GM21529 (cell line): ENCODE data around the gene EEF1AKMT3.
"Not testable (repeated sequence)": the region's sequence is repeated elsewhere in the genome, so short reads cannot be mapped to it uniquely, and the experiment has no call there.

ENCODE experiments used
- ATAC-seq: cut with Tn5 transposase; IDR thresholded peaks from one replicate; pipeline ENCODE4 v1.9.1; 2021; ENCODE audit not compliant: unreplicated experiment

Gene EEF1AKMT3

DNA sequence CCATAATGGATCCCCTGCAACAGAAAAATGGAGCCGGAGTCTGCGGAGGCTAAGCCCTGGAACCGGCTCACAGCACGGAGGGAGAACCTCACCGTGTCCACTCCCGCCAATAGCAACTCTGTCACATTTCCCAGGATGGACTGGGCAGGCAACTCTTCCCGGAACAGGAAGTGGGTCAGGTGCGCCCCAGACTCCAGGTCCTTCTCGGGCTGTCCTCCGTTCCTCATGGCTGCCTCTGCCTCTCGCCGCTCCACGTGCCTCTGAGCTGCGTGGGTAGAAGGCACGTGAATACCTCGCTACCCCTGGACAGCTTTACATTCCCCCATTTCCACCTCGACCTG lies 7.8 kb upstream of the EEF1AKMT3 start:
- no peak for ATAC-seq

DNA sequence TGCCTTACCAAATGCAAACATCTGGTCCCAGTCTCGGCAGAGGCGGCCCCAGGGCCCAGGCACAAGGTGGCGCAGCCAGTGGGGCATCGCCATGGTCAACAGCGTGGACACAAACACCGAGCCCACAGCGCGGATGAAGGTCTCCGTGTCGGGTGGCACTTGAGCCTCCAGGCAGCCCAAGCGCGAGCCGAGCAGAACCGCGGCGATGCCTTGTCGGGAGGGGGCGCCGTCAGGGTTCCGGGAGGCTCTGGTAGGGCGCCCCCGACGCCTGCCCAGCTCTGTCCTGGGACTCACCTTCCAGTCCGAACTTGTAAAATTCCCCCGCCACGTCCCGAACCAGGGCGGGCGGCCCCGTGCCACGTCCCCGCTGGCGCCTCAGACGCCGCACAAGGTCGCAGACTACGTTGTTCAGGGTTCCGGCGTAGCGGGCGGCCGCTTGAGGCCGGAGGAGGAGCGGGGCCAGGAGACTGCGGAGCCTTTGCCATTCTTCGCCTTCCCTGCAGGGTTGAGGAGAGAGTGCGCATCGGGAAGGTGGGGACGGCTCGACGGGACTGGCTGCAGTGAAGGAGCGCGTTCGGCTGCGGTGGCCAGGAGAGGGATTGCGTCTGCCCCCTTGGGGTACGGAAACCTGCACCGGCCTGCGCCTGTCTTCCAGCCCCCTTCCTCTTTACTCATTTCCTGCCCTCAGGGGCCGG lies 7.3 kb upstream of the EEF1AKMT3 start:
- peak; percentile 67 for ATAC-seq

DNA sequence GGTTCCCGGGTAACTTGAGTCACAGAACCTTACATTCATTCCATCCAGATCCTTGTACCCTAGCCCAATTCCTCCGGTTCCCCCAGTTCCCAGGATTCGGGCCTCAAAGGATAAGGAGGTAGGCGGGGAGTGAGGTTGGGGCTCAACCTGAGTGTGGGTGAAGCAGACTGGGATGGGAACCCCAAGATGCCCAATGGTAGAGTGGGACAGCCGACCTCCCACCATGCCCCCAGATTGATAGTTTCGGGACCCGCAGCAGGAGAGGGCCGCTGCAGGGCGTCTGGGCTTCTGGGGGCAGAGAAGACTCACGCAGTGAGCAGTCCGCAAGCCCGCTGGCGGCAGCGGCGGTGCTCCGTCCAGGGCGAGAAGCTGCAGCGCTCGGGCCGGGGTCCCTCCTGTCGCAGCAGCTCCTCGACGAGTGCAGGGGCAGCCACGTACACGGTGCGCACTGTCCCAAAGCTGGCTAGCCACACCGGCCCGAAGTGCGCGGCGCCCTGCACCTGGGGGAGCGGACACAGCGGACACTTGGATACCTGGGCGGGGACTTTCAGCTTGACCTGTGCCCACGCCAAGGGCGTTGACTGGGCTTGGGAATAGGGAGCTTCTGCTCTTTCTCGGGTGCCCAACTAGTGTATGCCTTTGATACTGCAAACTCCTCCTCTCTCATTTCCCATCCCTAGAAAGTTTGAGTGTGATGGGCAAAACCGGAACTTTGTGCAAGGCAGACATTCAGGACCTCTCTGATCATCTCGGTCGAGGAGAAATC lies 6.5 kb upstream of the EEF1AKMT3 start:
- no peak for ATAC-seq

DNA sequence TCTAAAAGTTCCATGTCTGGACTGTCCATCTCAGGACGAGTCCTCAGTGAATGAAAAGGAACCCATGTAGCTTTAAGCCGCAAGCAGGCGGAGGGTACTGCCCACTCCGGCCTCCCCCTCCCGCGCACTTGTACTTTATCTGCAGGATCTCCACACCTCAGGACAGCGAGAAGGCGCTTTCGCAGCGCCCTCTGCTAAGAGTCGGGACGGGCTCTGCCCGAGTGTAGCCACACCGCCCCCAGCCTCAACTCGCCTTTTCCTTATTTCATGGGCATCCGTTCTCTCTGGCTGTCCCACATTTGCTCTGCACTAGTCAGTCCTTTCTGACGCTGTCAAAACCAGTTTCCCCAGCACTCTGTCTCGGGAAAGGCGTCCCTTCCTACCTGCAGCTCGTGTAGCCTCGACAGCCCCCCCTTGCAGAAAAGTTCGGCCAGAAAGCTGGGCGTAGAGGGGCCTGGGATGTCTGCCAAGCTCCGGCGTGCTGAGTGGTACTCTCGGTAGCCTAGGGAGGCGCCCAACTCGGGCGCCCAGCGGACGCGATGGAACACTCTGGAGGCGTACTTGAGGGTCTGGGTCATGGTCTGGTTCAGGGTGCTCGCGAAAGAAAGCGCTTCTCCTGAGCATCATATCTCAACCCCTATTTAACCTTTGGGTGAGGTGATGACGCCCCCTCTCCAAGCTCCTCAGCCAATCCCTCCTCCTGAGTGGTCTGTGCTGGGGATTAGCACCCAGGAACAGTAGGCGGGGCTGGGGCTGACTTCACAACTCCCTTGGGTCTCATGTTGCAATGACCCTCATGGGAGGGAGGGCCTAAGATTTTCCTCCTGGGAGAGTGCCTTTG lies 5.7 kb upstream of the EEF1AKMT3 start, which contains the start of gene CYP27B1:
CYP27B1 (minus strand) TSS at position 615 of the 841 bp plus-strand sequence; CDS start at position 578, 37 bp downstream.
- no peak for ATAC-seq

DNA sequence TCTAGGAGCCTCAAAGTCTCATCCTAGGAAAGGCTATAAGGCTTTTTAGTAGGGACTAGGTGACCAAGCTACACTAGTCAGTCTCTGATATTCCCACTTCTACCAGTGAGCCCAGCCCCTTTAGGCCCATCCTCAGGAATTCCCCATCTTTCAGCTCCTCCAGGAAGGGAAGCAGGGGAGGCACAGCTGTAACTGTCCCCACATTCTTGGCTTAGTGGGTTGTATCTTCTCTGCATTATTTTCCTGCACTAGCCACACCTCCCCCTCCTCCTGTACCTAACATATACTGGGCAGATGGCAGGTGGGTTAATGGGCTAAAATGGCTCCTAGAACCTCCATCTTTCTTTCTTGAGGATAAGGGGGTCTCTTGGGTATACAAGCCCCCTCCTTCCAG lies 5.1 kb upstream of the EEF1AKMT3 start:
- no peak for ATAC-seq

DNA sequence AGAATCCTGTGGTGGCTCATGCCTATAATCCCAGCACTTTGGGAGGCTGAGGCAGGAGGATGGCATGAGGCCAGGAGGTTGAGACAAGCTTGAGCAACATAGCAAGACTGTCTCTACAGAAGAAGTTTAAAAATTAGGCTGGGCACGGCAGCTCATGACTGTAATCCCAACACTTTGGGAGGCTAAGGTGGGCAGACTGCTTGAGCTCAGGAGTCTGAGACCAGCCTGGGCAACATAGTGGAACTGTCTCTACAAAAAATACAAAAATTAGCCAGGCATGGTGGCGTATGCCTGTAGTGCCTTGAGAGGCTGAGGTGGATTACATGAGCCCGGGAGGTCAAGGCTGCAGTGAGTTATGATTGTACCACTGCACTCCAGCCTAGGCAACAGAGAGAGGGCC lies 4.5 kb upstream of the EEF1AKMT3 start:
- no peak for ATAC-seq

DNA sequence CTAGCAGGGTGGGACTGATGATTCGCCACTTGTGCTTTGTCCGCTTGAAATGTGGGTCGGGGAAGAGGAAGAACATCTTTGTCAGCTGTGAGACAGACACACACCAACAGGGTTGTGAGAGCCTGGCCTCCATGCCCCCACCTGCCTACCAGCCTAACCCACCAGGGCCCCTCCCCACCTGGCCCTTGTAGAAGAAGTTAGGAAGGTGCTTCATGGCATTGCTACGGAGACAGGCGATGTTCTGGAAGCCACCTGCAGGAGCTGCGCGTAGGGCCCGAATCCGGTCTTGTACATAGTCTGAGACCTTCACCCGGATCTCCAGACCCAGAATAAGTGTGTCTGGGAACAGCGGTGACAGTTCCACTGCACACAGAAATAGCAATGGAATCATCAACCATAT lies 2.8 kb upstream of the EEF1AKMT3 start:
- no peak for ATAC-seq

DNA sequence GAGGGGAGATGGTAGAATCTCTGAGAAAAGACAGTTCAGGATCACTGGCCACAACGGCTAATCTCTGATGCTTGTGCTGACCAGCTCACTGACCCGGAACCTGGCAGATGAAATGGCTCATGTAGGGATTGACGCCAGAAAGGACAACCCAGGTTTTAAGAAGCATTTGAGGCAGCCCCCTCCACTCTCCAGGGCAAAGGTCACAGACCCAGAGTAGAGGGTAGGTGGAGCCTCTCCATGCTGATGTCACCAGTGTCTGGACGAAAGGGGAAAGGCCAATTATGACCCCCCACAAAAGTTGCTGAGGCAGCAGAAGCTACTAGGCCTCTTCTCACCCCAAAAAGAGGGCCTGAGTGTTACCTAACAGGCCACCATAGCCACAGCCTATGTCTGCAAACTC lies 1.7 kb upstream of the EEF1AKMT3 start:
- no peak for ATAC-seq

DNA sequence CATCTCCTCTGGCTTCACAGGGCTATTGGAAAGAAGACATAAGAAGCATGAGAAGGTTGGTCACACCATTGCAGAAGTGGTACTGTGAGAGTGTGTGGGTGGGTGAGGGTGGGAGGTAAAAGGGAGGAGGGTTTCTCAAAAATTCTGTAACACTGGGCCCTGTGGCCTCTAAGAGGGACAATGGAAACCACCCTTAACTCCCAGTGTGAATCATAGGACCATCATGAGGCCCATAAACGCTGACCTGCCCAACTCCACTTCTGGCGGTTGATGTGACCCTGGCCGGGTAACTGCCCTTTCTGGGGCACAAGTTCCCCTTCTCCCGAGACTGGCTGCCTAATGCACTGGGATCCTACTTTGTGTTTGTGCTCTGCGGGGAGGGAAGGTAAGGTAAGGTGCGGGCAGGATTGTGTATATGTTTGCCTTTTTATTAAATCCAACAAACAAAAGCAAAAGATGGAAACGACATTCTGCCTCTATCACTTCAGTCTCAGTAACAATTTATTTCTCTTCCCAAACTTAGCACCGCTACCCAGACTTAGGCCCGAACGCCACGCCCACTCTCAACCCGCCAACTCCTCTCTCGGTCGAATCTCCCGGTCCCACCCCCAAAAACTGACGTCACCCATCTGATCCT lies 1.1 kb upstream of the EEF1AKMT3 start:
- peak; percentile 74 for ATAC-seq

DNA sequence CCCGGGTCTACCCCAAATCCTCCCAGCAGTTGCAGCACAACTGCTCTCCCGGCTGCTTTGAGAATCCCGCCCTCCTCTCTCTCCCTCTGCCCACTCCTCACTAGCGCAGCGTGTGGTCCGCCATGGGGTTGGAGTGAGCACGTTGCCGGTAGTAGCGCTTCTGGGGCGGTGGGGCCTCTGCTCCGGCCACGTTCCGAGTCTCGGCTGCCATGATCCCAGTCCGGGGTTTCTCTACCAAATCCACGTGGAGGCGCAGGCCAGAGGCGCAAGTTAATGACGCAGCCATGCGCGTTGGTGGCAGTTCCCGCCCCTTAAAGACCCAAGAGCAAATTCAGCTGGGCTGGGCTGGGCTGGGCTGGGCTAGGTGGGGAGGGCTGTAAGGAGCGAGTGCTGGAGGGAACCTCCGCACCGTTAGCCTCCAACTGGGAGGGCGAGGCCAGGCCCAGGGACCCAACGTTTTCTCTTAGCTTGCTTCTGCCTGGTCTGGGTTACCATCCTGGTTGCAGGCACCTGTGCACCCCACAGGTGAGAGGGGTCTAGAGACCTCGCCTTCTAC lies 463 bp upstream of the EEF1AKMT3 start, which contains the start of gene METTL1:
METTL1 (minus strand) TSS at position 233 of the 556 bp plus-strand sequence; CDS start at position 211, 22 bp downstream.
- ATAC-seq, result peak; percentile 77

DNA sequence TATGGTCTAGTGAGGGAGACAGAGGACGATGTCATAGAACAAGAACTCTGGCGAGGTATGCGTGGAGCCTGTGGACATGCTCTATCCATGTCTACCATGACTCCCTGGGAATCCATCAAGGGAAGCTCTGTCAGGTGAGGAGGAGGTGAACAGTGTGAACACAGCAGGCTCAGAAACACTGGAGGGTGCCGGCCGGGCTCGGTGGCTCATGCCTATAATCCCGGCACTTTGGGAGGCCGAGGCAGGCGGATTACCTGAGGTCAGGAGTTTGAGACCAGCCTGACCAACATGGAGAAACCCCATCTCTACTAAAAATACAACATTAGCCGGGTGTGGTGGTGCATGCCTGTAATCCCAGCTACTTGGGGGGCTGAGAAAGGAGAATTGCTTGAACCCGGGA lies 2.2 kb downstream of the EEF1AKMT3 start:
- ATAC-seq, result not testable (repeated sequence)

DNA sequence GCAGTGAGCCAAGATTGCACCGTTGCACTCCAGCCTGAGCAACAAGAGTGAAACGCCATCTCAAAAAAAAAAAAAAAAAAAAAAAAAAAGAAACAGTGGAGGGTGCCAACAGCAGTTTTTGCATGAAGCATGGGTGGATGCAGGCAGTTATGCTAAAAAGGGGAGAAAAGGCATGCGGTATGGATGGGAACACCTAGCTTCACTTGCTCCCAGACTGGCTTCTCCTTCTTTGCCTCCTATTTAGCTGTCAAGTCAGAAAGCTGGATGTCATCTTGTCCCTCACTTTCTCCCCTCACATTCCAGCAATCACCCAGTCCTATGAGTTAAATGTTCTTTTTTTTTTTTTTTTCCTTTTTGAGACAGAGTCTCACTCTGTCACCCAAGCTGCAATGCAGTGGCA lies 2.6 kb downstream of the EEF1AKMT3 start:
- no peak for ATAC-seq

DNA sequence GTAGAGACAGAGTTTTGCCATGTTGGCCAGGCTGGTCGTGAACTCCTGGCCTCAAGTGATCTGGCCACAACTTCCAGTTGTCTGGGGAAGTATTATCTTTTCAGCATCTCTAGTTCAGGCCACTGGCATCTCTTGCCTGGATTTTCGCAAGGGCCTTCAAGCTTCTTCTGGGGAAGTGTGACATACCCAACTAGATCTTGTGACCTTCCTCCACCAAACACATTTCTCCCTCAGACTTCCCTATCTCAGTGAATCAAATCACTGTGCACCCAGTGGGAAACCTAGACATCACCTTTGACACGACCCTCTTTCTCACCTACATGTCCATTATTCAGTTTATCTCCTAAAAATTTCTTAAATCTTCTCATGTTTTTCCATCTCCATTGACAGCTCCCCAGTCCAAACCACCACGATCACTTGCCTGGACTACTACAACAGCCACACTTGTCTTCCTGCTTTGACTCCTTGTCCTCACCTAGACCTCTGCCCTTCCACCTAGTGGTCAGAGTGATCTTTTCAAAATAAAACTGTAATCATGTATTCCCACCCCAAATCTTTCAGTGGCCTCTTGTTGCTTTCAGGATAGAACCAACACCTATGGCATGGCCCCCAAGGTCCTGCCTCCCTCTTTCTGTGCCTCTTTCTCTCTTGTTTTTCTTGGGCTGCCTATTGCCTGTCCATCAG lies 3.3 kb downstream of the EEF1AKMT3 start:
- ATAC-seq, result no peak

DNA sequence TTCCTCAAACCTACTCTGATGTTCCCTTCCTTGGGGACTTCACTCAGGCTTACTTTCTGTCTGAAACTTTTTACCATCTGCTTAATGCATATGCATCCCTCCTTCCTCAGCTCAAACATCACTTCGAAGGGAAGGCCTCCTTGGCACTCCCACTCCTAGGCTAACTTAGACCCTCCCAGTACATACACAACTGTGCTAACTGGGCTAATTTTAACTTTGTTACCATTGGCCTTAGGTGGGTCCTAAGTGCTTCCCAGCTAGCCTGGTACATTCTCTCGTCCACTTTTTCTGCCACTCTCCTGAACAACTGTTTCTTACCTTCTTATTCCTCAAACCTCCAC lies 3.8 kb downstream of the EEF1AKMT3 start:
- no peak for ATAC-seq

DNA sequence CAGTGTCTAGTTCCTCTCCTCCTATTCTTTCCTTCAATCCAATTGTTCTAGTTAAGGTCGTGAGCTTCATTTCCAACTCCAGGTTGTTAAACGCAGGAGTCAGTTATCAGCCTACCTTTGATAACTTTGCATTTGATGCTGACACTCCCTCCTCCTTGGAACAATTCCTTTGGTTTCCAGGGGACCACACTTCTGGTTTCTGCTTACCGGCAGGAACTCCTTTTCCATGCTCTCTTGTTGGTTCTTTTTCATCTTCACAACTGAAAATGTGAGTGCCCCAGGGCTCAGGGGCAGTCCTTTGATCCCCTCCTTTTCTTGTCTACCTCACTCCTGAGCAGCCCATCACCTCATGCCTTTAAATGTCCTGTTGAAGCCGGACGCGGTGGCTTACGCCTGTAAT lies 5.0 kb downstream of the EEF1AKMT3 start:
- no peak for ATAC-seq

DNA sequence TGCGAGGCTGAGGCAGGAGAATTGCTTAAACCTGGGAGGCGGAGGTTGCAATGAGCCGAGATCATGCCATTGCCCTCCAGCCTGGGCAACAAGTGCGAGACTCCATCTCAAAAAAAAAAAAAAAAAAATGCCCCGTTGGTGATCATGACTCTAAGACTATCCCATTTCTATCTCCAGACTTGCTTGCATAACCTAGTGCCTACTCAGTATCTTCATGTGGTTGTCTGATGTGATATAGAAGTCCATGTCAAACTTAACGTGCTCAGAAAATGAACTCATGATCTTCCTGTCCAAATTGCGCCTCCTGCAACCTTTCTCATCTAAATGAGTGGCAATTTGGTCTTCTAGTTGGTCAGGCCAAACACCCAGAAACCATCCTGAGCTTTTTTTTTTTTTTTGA lies 5.5 kb downstream of the EEF1AKMT3 start:
- no peak for ATAC-seq

DNA sequence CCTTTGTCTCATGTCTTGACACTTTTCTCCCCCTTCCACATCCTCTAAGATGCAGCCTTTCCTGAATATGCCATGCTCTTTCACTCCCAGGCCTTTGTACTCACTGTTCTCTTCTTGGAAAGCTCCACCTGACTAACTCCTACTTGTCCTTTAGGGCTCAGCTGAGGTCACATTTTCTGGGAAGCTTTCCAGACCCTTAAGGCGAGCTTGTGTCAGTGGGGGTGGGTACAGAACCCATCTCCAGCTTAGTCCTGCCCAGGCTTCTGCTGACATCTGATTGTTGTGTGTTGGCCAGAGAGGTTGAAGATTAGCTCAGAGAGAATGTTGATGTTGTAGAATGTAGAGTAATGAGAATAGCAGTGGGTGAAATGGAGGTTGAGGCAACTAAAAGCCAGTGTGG lies 7.3 kb downstream of the EEF1AKMT3 start:
- no peak for ATAC-seq

DNA sequence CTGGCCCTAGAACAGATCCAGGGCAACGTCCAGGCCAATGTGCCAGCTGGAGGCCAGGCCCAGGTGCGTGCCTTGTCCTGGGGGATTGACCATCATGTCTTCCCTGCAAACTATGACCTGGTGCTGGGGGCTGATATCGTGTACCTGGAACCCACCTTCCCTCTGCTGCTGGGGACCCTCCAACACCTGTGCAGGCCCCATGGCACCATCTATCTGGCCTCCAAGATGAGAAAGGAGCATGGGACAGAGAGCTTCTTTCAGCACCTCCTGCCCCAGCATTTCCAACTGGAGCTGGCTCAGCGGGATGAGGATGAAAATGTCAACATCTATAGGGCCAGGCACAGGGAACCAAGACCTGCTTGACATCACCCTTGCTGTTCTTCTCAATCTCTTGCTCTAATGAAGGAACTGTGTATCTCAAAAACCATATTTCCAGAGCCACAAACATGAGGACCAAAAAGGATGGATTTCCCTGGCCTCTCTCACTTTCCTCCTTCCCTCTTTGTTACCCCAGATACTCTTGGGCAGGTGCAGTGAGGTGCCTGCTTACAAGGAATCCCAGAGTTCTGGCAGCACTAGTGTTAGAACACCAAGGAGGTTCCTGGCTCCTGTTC lies 8.0 kb downstream of the EEF1AKMT3 start:
- ATAC-seq, result no peak

DNA sequence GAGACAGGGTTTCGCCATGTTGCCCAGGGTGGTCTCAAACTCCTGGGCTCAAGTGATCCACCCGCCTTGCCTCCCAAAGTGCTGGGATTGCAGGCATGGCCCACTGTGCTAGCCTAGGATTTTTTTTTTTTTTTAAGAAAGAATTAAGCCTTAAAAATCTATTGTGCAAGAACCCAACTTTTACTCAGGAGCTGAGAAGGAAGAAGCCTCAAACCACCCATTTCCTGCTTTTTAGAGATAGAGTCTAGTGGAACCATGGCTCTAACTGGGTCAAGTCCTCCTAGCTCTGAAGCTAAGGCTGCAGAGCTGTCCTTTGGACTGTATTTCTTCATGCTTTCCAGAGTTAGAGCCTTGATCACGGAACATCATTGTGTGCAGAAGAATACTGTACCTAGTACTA lies 8.8 kb downstream of the EEF1AKMT3 start:
- no peak for ATAC-seq

DNA sequence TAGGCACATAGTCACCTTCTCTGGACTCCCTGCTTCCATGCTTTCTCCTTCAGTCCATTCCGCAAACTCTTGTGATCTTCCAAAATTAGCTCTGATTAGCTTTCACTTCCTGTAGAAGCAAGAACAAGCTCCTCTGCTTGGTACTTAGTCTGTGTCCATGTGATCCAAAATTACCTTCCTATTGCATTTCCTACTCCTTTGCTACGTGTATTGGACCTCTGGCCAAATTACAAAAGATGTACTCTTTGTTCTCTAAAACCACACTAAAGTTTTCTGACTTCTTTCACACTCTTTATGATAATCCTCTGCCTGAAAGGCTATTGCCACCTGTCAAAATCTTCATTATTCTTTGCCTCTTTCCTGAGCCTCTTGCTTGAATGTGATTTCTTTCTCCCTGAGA lies 9.4 kb downstream of the EEF1AKMT3 start:
- no peak for ATAC-seq
